ENCODE measurements around the gene MPC2. TPM values are rescaled to one million over a fixed set of nuclear protein-coding genes. Genes with fewer than 3 reads are reported as not detected.
"Not testable (repeated sequence)": the region's sequence is repeated elsewhere in the genome, so short reads cannot be mapped to it uniquely, and the experiment has no call there.

The MPC2 gene
- total RNA-seq, 1 donor from 2014 or later: 35.1 TPM

DNA sequence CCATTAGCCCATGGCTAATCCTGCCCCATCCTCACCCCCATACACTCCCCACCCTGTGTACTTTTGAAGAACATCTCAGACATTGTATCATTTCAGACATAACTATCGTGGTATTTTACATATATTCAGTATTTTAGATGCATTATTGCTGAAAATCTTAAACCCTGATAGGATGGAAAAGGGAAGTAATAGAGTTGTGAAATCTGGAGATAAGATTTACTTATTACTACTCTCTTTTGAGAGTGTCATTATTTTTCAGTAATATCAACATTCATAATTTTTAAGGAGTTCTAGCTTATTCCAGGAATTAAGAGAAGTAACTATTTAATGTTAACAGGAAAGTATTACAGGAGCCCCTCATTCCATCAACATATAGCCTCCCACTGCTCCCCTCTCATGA lies 57.4 kb downstream of the MPC2 start:
- H3K4me3 Mint-ChIP-seq: no peak overlapping the region
- no peaks in the 10 kb centered on the region for H3K27me3 Mint-ChIP-seq (ENCODE audit: low read depth)
- no peaks in the 10 kb centered on the region for H3K36me3 Mint-ChIP-seq (ENCODE audit: low read depth)
- H3K9me3 Mint-ChIP-seq: no peaks in the 10 kb centered on the region
- TF ChIP-seq, protein P1, sequence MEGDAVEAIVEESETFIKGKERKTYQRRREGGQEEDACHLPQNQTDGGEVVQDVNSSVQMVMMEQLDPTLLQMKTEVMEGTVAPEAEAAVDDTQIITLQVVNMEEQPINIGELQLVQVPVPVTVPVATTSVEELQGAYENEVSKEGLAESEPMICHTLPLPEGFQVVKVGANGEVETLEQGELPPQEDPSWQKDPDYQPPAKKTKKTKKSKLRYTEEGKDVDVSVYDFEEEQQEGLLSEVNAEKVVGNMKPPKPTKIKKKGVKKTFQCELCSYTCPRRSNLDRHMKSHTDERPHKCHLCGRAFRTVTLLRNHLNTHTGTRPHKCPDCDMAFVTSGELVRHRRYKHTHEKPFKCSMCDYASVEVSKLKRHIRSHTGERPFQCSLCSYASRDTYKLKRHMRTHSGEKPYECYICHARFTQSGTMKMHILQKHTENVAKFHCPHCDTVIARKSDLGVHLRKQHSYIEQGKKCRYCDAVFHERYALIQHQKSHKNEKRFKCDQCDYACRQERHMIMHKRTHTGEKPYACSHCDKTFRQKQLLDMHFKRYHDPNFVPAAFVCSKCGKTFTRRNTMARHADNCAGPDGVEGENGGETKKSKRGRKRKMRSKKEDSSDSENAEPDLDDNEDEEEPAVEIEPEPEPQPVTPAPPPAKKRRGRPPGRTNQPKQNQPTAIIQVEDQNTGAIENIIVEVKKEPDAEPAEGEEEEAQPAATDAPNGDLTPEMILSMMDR (conservative IDR thresholded peaks at IDR 0.05): no peak
- no peaks in the 10 kb centered on the region for H3K4me1 Mint-ChIP-seq
- no peak for DNase-seq (ENCODE audit: low read depth, low spot score)
- no peak overlapping the region for H3K27ac Mint-ChIP-seq (ENCODE audit: unreplicated experiment)

DNA sequence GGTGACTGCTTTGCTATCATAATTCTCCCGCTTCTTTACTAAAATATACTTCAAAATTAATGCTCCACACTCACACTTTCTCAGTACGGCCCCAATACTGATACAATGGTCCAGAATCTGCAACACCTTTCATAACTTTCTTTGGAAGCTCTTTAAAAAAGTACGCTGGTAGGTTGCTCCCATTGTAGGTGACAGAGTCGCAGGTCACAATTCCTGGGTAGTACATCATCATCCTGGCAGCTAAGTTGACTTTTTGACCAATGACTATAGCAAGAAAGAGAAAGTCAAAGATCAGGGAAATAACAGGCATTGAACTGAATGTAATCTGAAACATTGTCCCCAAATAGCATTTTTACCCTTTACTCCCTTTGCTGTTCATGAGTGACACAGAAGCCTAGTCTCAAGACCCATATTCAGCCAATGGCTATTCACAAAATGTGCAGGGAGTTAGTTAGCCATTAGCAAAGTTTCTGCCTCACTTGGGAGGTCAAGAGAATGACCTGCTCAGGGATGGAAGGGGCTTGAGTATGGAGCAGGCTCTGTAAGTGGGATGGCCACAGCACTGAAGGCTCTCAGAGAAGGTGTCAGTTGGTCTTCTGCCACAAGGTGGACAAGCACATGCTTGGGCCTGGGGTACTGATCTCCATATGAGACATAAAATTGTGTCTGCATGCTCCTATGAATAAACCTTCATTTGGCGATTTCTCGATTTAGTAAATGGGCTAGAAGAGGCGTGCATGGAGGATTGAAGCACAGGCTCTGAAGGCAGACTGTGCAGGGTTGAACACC lies 58.3 kb downstream of the MPC2 start:
- TF ChIP-seq, protein P1 (conservative IDR thresholded peaks at IDR 0.05): no peak
- H3K4me1 Mint-ChIP-seq: no peaks in the 10 kb centered on the region
- H3K27ac Mint-ChIP-seq (ENCODE audit: unreplicated experiment): no peak overlapping the region
- no peaks in the 10 kb centered on the region for H3K27me3 Mint-ChIP-seq (ENCODE audit: low read depth)
- DNase-seq (ENCODE audit: low read depth, low spot score): no peak
- H3K36me3 Mint-ChIP-seq (ENCODE audit: low read depth): no peaks in the 10 kb centered on the region
- H3K4me3 Mint-ChIP-seq: no peak overlapping the region
- H3K9me3 Mint-ChIP-seq: no peaks in the 10 kb centered on the region

DNA sequence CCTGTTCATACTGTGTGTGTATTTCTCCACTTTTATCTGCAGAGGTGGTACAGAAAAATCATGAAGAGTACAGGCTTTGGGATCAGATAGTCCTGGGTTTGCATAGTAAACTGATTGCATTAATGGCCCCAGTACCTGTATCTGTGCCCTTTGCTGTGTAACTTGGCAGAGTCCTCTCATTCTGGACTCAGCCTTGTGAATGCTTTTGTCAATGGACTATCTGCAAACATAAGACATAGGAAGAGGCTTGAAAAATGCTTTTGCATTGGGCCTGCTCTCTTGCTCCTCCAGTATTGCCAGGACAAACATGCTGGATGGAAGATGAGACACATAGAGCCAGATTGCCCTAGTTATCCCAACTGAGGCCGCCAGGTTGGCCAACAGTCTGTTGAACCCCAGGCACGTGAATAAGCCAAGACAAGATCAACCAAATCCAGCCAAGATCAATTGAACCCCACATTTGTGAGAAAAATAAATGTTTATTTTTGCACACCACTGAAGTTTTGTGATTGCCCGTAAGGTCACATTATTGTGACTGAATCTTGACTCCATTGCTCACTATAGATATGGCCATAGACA lies 60.2 kb downstream of the MPC2 start:
- Mint-ChIP-seq H3K4me3 (no peak overlapping the region), H3K36me3 (ENCODE audit: low read depth) (no peaks in the 10 kb centered on the region), H3K9me3 (no peaks in the 10 kb centered on the region), H3K27me3 (ENCODE audit: low read depth) (no peaks in the 10 kb centered on the region), H3K27ac (ENCODE audit: unreplicated experiment) (no peak overlapping the region), H3K4me1 (no peaks in the 10 kb centered on the region)
- no peak for DNase-seq (ENCODE audit: low read depth, low spot score)
- TF ChIP-seq, protein P1 (conservative IDR thresholded peaks at IDR 0.05): no peak

DNA sequence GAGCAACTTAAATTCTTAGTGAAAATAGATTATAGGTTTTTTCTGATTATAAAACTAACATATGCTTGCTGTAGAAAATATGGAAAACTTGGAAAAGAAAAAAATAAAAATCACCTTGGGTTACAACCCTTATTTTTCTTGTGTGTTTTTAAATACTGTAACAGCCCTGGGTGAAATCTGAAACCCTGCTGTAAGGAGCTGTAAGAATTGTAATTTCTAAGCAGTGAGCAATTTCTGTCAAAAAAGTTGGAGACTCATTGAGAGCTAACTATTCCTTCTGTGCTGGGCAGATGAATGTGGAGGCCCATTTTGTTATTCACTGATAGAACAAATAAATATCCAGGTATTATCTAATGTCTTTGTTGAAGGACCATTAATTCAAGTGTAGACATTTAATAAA lies 65.5 kb downstream of the MPC2 start:
- no peak for DNase-seq (ENCODE audit: low read depth, low spot score)
- H3K9me3 Mint-ChIP-seq: no peaks in the 10 kb centered on the region
- no peaks in the 10 kb centered on the region for H3K36me3 Mint-ChIP-seq (ENCODE audit: low read depth)
- no peaks in the 10 kb centered on the region for H3K4me1 Mint-ChIP-seq
- no peak overlapping the region for H3K4me3 Mint-ChIP-seq
- no peaks in the 10 kb centered on the region for H3K27me3 Mint-ChIP-seq (ENCODE audit: low read depth)
- TF ChIP-seq, protein P1 (conservative IDR thresholded peaks at IDR 0.05): no peak
- H3K27ac Mint-ChIP-seq (ENCODE audit: unreplicated experiment): no peak overlapping the region

DNA sequence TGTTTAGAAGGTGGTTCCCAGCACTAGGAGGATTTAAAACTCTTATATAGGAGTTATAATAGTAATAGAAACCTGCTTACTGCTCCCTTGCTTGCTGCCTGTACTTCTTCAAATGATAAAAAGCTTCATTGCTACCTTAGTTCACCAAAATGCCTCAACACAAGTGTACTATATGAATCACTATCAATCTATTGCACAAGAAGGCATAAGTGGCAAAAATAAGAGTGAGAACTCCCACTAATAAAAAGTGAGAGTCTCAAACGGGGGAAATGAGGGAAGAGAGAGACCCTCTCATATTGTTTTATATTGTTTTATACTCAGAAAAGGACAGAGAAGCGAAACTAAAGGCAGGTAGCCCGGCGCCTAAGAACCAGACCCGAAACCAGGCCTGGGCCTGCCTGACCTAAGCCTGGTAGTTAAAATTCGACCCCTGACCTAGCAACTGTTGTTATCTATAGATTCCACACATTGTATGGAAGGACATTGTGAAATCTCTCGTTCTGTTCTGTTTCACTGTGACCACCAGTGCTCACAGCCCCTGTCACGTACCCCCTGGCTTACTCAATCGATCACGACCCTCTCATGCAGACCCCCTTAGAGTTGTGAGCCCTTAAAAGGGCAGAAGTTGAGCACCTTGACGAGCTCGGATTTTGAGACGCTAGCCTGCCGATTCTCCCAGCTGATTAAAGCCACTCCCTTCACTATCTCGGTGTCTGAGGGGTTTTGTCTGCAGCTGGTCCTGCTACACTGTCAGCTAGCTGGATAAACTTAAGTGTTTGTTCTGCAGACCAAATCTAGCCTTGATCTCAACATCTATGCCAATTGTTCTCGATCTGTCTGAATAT lies 67.5 kb downstream of the MPC2 start:
- not testable (repeated sequence) for DNase-seq (ENCODE audit: low read depth, low spot score); H3K36me3 Mint-ChIP-seq (ENCODE audit: low read depth); H3K4me3 Mint-ChIP-seq; H3K27ac Mint-ChIP-seq (ENCODE audit: unreplicated experiment); H3K4me1 Mint-ChIP-seq; H3K27me3 Mint-ChIP-seq (ENCODE audit: low read depth); H3K9me3 Mint-ChIP-seq

DNA sequence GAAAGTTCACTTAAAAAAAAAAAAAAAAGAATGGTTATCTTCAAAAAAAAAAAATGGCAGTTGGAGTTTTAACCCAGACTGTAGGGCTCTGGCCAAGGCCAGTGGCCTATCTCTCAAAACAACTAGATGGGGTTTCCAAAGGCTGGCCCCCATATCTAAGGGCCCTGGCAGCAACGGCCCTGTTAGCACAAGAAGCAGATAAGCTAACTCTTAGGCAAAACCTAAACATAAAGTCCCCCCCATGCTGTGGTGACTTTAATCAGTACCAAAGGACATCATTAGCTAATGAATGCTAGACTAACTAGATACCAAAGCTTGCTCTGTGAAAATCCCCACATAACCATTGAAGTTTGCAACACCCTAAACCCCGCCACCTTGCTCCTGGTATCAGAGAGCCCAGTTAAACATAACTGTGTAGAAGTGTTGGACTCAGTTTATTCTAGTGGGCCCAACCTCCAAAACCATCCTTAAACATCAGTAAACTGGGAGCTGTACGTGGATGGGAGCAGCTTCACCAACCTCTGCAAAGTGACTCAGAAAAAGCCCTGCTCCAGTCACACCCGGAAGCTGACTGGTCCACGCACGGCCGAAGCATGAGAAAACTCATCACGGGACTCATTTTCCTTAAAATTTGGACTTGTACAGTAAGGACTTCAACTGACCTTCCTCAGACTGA lies 70.0 kb downstream of the MPC2 start:
- H3K4me1 Mint-ChIP-seq; H3K4me3 Mint-ChIP-seq; H3K9me3 Mint-ChIP-seq; H3K36me3 Mint-ChIP-seq (ENCODE audit: low read depth); DNase-seq (ENCODE audit: low read depth, low spot score); H3K27ac Mint-ChIP-seq (ENCODE audit: unreplicated experiment); H3K27me3 Mint-ChIP-seq (ENCODE audit: low read depth): not testable (repeated sequence)
